NCI-H1105 treated with DMSO at 0.1 percent for 48 hours (cell line): ENCODE data around the gene MAML3.

ENCODE experiments used
- DNase-seq: peaks from one replicate; lab custom pipeline; 2025; lab: John Stamatoyannopoulos, UW

Gene MAML3

DNA sequence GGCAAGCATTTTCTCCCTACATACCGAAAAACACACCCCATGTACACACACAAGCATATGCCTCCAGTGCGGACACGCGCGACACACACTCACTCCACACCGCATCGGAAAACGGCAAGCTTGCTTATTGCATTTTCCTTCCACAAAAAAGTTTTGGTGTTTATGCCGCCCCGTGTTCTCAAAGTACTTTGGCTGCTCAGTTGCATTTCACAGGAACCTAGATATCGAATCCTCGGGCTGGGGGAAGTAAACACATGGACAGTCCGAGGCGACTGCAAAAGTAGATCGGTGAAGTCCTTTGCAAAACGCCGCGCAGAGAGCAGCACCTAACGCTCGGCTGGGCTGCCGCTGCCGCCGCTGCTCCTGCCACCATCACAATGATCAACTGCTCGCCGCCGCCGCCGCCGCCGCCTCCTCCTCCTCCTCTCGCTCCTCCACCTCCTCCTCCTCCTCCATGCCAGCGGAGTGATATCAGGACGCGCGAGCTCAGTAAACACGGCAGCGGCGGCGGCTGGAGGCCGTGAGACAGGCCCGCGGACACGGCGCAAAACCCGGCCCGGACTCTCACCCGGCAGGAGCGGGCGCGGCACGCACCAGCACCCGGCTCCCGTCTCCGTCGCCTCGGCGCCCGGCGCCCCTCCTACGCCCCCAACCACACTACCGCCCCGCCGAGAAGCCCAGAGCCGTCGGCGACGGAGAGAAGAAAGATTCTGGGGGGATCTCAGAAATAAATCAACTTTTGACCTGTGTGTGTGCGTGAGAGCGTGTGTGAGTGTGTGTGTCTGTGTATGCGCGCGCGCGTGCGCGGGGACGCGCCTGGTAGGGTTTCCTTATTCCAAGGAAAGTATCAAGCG is at the start of gene MAML3:
Gene MAML3 (minus strand): TSS at position 467 of the 854 bp plus-strand sequence. CDS start 857 bp downstream, outside the sequence.
- DNase-seq, result peak; percentile 85

- DNase-seq, result no peak
Observed at GRCh38 chr4:140198942-140199341, 45.0 kb upstream of the MAML3 start.

GRCh38 chr4:140195806-140196205 is 41.8 kb upstream of the MAML3 start:
- DNase-seq, result no peak

DNA sequence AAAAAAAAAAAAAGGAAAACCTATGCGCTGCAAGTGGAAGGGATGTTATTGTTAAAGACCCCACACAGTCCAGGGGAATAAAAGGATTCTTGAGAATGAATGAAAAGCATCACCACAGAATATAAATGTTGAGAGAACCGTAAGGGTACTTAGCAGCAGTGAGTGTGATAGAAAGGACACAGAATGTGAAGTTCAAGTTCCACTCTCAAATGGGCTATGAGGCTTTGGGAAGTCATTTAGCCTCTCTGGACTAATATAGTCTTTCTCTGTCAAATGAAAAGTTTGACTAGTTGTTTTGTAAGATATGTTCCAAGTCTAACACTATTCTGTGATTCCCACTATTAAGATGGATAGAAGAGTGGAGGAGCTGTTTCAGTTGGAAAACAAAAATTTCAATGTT is 35.8 kb upstream of the MAML3 start:
- DNase-seq, result no peak

DNA sequence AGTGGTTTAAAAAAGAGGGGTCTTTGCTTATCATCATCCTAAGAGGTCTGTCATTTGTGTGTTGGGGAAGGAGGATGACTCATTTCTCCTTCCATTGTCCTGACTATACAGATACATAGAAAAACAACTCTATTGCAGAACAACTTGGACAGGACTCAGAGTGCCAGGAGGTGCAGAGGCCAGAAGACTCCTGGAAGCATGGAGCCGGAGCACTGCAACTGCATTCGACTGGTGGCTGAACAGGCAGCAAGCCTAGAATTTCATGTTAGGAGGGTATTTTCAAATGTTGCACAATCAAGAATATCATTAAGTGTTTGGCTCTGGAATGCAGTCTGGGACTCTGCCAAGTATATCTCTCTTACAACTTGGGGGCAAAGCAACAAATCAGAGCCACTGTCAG is 35.0 kb upstream of the MAML3 start:
- no peak for DNase-seq

DNA sequence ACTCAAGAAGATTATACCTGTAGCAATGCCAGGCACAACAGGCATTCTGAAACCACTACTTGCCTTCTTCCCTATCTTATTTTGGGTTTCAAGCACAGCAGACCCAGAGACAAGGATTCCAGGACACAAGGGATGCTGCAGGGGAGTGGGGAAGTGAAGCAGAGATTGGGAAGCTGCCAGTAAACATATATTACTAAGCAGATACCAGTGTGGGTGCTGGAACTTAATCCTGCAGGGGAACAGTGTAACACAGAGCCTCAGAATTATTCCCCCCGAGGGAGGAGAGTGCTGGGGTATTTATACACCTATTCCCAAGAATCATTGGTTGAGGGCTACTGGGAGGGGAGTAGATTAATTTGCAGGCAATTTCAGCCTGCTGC is 33.3 kb upstream of the MAML3 start:
- no peak for DNase-seq

DNA sequence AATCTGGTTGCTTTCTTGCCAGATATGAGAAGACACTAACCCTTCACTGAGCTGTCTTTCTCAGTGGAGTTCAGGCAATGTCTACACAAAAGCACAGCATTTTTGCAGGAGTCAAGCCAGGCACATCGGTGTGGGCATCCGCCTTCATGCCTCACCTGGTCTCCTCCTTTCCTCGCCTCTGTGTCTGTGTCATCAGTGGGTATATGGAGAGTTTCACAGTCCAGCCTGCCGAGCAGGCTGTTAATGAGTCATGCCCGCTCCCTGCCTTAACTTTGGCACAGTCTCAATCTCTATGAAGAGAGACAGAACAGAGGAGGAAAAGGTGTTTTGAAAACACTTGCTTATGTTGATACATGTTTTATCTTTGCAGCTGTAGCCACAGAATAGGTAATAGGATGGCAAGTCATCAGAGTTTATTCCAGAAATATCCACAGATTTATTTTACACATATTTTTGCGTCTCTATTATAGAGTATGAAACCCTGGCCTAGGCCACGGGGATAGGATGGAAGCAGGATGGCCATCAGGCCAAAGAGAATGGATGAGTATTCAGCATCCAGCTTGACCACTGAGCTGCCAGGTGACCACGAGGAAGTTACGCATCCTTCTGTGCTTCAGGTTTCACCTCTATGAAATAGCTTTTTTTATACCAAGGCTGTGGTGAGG is 32.8 kb upstream of the MAML3 start:
- no peak for DNase-seq

DNA sequence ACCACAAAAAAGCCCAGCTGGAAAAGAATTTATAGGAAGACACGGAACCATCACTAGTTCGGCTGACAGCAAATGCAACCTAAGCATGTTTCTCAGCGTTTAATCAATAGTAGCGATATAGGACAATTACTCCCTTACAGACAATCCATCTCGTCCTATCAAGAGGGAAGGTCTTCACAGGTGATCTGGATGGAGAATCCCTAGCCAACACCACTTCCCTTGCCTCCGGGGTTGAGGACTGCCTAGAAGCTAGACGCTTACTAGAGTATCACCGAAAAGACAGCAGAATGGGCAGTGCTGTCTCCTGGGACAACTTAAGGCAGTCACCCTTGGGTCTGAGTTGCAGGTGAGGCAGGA is 32.1 kb upstream of the MAML3 start:
- no peak for DNase-seq

- peak; percentile 43 for DNase-seq
Observed at GRCh38 chr4:140185412-140186081, 31.6 kb upstream of the MAML3 start.

GRCh38 chr4:140183270-140183669 is 29.3 kb upstream of the MAML3 start:
- no peak for DNase-seq

GRCh38 chr4:140180577-140180976 is 26.6 kb upstream of the MAML3 start:
- DNase-seq, result no peak

GRCh38 chr4:140176735-140177134 is 22.8 kb upstream of the MAML3 start:
- no peak for DNase-seq

DNA sequence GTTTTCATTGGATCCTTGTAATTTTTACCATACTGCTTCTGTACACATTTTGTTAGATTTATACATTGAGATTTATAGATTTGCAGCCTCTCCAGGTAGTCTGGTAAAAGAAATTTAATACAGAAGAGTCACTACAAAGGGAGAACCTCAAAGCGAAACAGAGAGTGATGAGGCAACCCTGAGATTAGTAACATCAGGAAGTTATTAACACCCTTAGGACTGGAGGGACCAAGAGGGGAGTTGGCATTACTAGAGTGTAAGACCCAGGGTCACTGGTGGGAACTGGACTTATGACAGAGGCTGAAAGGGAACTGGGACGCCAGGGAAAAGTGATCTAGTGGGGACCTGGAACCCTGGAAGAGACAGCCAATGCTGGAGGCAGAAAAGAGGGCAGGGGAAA is 20.6 kb upstream of the MAML3 start:
- no peak for DNase-seq

DNA sequence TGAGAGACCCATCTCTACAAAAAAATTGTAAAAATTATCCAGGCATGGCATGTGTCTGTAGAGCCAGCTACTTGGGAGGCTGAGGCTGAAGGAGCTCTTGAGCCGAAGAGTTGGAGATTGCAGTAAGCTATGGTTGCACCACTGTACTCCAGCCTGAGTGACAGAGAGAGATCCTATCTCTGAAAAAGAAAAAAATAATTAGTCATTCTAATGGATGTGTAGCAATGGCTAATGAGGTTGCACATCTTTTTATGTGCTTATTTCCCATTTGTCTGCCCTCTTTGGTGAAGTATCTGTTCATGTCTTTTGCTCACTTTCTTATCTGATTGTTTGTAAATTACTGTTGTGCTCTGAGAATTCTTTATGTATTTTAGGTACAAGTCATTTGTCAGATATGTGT is 19.0 kb upstream of the MAML3 start:
- DNase-seq, result no peak

DNA sequence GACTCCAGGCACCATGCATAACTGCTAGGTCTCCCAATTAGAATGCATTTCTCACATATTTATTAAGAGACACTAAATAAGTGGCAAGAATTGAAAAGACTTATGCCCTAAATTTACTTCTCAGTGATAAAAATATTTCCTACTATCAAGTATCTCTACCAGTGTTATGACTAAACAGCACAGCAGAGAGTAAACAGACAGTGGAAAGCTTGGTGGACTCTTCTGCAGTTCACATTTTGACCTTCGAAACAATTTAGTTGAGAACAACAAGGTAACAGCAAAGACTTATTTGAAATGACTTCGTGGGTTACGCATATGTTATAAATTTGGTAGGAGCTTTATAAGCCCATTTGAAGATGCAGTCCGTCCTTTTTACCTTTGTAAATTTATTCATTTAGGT is 16.3 kb upstream of the MAML3 start:
- DNase-seq, result no peak

GRCh38 chr4:140168936-140169335 is 15.0 kb upstream of the MAML3 start:
- no peak for DNase-seq

- no peak for DNase-seq
Observed at GRCh38 chr4:140168474-140168873, 14.5 kb upstream of the MAML3 start.

GRCh38 chr4:140163029-140163810 is 9.2 kb upstream of the MAML3 start:
- DNase-seq, result no peak

- no peak for DNase-seq
Observed at GRCh38 chr4:140162596-140162995, 8.6 kb upstream of the MAML3 start.

- DNase-seq, result peak; percentile 68
Observed at GRCh38 chr4:140158365-140159030, 4.5 kb upstream of the MAML3 start.

GRCh38 chr4:140157341-140157740 is 3.4 kb upstream of the MAML3 start:
- DNase-seq, result no peak
